Measurements from ENCODE around the gene ARMC2. TPM values are rescaled to one million over a fixed set of nuclear protein-coding genes. Genes with fewer than 3 reads are reported as not detected.

ARMC2 gene
- total RNA-seq, 4 donors from 2014 or later = 3.1 to 11.1 (median 5.7) TPM

DNA sequence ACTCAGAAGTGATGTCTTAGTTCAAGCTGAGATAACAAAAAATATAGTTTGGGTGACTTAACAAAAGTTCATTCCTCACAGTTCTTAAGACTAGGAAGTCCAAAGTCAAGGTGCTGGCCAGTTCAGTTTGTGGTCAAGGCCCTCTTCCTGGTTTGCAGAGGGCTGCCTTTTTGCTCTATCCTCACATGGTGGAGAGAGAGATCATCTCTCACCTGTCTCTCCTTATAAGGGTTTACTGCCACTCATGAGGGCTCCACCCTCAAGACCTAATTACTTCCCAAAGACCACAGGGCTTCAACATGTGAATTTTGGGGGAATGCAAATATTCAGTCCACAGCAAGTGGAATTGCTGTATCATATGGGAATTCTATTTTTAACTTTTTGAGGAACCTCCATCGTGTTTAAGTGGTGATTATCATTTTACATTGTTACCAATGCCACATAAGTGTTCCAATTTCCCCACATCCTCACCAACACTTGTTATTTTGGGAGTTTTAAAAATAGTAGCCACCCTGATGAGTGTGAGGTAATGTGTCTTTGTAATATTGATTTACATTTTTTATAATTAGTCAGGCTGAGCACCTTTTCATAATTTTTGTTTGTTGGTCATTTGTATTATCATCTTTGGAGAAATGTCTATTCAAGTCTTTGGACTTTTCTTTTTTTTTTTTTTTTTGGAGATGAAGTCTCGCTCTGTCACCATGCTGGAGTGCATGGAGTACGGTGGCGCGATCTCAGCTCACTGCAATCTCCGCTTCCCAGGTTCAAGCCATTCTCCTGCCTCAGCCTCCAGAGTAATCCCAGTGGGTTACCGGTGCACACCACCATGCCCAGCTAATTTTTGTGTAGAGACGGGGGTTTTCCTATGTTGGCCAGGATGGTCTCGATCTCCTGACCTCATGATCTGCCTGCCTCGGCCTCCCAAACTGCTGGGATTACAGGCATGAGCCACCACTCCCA is 134.2 kb downstream of the ARMC2 start:
- no peak for TF ChIP-seq POLR2A (IDR thresholded peaks at IDR 0.05)
- TF ChIP-seq EP300 (IDR thresholded peaks at IDR 0.05) = no peak
- TF ChIP-seq, protein P1, sequence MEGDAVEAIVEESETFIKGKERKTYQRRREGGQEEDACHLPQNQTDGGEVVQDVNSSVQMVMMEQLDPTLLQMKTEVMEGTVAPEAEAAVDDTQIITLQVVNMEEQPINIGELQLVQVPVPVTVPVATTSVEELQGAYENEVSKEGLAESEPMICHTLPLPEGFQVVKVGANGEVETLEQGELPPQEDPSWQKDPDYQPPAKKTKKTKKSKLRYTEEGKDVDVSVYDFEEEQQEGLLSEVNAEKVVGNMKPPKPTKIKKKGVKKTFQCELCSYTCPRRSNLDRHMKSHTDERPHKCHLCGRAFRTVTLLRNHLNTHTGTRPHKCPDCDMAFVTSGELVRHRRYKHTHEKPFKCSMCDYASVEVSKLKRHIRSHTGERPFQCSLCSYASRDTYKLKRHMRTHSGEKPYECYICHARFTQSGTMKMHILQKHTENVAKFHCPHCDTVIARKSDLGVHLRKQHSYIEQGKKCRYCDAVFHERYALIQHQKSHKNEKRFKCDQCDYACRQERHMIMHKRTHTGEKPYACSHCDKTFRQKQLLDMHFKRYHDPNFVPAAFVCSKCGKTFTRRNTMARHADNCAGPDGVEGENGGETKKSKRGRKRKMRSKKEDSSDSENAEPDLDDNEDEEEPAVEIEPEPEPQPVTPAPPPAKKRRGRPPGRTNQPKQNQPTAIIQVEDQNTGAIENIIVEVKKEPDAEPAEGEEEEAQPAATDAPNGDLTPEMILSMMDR (IDR thresholded peaks at IDR 0.05) = no peak
- 95% methylated on average over 10 of the region's 10 CpGs for WGBS, 2 donors
- Histone ChIP-seq H3K27ac (no peak overlapping the region), H3K4me3 (no peak overlapping the region), H3K9me3 (peaks cover 0 to 19% (median 0%) of the 10 kb centered on the region in 4 donors), H3K27me3 (no peaks in the 10 kb centered on the region), H3K4me1 (no peaks in the 10 kb centered on the region), H3K36me3 (peaks cover 0 to 67% (median 4%) of the 10 kb centered on the region in 3 donors)
- no peak for DNase-seq (ENCODE audit: low spot score in 2 of 2)

DNA sequence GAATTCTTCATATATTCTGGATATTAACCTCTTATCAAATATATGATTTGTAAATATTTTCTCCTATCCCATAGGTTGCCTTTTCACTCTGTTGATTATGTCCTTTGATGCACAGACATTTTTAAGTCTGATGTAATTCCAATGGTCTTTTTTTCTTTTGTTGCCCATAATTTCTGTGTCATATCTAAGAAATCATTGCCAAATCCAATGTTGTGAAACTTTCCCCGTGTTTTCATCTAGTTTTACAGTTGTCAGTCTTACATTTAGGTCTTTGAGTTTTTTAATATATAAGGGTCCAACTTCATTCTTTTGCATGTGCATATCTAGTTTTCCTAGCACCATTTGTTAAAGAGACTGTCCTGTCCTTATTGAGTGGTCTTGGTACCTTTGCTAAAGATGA is 134.9 kb downstream of the ARMC2 start:
- no peak overlapping the region for H3K4me3 ChIP-seq
- no peak for DNase-seq (ENCODE audit: low spot score in 2 of 2)
- peak in 1 of 2 donors; percentile 16 for TF ChIP-seq EP300 (IDR thresholded peaks at IDR 0.05)
- TF ChIP-seq, protein P1 (IDR thresholded peaks at IDR 0.05) = no peak
- TF ChIP-seq POLR2A (IDR thresholded peaks at IDR 0.05) = no peak
- peaks cover 0 to 74% (median 11%) of the 10 kb centered on the region in 3 donors for H3K36me3 ChIP-seq
- H3K27me3 ChIP-seq = no peaks in the 10 kb centered on the region
- no peaks in the 10 kb centered on the region for H3K4me1 ChIP-seq
- H3K27ac ChIP-seq = no peak overlapping the region
- WGBS, 2 donors = 82 to 94% methylated on average over 1 of the region's 1 CpG
- peaks cover 0 to 12% (median 0%) of the 10 kb centered on the region in 4 donors for H3K9me3 ChIP-seq

DNA sequence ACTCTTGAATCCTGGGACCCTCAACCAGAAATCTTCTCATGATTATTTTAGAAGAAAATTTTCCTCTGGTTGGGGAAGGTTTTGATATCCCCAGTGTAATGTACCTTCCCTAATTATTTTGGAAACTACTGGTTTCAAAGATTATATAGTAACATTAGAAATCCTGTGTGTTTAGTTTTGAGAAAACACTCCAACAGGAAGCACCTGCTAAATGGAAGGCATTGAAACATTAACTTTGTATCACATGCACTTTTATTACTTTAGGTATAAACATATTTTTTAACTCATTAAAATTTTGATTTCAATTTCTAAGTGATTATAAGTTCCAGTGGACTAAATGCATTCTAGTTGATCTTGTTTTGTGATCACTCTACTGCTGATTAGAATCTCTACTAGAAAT is 137.1 kb downstream of the ARMC2 start:
- Histone ChIP-seq H3K36me3 (peaks cover 0 to 90% (median 23%) of the 10 kb centered on the region in 3 donors), H3K4me1 (no peaks in the 10 kb centered on the region), H3K9me3 (peaks cover 0 to 5% (median 0%) of the 10 kb centered on the region in 4 donors), H3K4me3 (no peak overlapping the region), H3K27me3 (no peaks in the 10 kb centered on the region), H3K27ac (peak overlapping the region in 1 of 4 donors; percentile 25)
- TF ChIP-seq POLR2A (IDR thresholded peaks at IDR 0.05) = no peak
- TF ChIP-seq, protein P1 (IDR thresholded peaks at IDR 0.05) = no peak
- no peak for TF ChIP-seq EP300 (IDR thresholded peaks at IDR 0.05)
- DNase-seq (ENCODE audit: low spot score in 2 of 2) = no peak

DNA sequence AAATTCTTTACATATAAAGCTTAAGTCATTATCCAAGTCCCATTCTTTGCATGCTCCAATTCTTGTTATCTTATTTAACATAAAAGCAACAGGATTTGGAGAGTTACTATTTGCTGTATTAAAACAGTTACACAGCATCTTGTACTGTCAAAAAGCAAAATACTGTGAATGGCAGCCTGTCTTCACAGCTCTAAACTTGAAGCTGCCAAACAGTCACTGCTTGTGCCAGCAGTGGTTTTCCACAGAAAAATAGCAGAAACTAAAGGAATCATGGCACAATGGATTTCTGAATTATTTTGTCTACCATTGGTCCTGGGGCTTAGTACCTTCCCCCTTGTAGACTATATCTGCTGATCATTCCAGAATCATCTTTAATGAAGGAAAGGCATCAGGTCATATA is 138.9 kb downstream of the ARMC2 start:
- H3K4me1 ChIP-seq = no peaks in the 10 kb centered on the region
- TF ChIP-seq EP300 (IDR thresholded peaks at IDR 0.05) (no peak), POLR2A (IDR thresholded peaks at IDR 0.05) (no peak)
- TF ChIP-seq, protein P1 (IDR thresholded peaks at IDR 0.05) = no peak
- DNase-seq (ENCODE audit: low spot score in 2 of 2) = no peak
- H3K27me3 ChIP-seq = no peaks in the 10 kb centered on the region
- no peak overlapping the region for H3K27ac ChIP-seq
- H3K9me3 ChIP-seq = no peaks in the 10 kb centered on the region
- no peak overlapping the region for H3K4me3 ChIP-seq
- H3K36me3 ChIP-seq = peaks cover 0 to 97% (median 25%) of the 10 kb centered on the region in 3 donors

DNA sequence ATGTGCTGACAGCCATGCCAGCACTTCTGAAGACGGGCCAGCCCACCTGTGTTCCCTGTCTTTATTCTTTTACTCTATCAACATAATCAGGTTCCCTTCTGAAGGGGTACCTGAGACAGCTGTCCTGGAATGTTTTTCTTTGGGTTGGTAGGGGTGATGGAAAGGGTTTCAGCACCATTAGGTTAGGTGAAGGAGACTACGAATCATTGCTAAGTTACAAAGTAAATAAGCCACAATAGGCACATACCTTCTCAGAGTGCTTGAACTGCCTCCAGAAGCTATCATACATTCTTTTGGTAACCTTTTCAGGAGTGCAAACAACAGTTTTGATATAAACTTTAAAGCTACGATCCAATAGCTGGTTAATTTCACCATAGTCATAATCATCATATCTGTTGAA is 140.1 kb downstream of the ARMC2 start:
- Histone ChIP-seq H3K4me1 (no peaks in the 10 kb centered on the region), H3K27ac (no peak overlapping the region), H3K36me3 (peaks cover 0 to 98% (median 27%) of the 10 kb centered on the region in 3 donors), H3K9me3 (no peaks in the 10 kb centered on the region), H3K27me3 (no peaks in the 10 kb centered on the region), H3K4me3 (no peak overlapping the region)
- no peak for DNase-seq (ENCODE audit: low spot score in 2 of 2)
- WGBS, 2 donors = 85 to 95% methylated on average over 3 of the region's 3 CpGs
- TF ChIP-seq, protein P1 (IDR thresholded peaks at IDR 0.05) = no peak

Measured in tibial nerve (tissue), 4 donors.